ENCODE measurements around the gene SMYD2.
"Not testable (repeated sequence)": the region's sequence is repeated elsewhere in the genome, so short reads cannot be mapped to it uniquely, and the experiment has no call there.

- not testable (repeated sequence) for TF ChIP-seq TAF1 (IDR thresholded peaks at IDR 0.05; ENCODE audit: low read depth, low read length); POLR2A (IDR thresholded peaks at IDR 0.05; ENCODE audit: low read depth, low read length); POLR2AphosphoS5 (IDR thresholded peaks at IDR 0.05; ENCODE audit: low read depth, low read length); PAX5 (IDR thresholded peaks at IDR 0.05; ENCODE audit: insufficient read depth, low read length, severe bottlenecking); SPI1 (IDR thresholded peaks at IDR 0.05; ENCODE audit: low read depth, low read length)
Observed at GRCh38 chr1:214275700-214276099, 5.3 kb upstream of the SMYD2 start.
